Pancreas (tissue), 10 donors: Measurements from ENCODE around the gene CFAP46. TPM values are rescaled to one million over a fixed set of nuclear protein-coding genes. Genes with fewer than 3 reads are reported as not detected.
A peak's percentile ranks its signal among the peaks of the same experiment; 100 is the strongest.

Source experiments
- ATAC-seq, 4 donors: fragments of 200-7000 bp; cut with Tn5 transposase; one replicate each; pipeline versions ENCODE4 v1.8.0 to v1.9.1; 2020; ENCODE audit warnings: mild to moderate bottlenecking in 4 of 4, moderate library complexity in 4 of 4
- DNase-seq, 6 donors: peaks; one replicate each; pipeline ENCODE4 v3.0.0-alpha.2; 2020
- FAIRE-seq: peaks from 2 replicates; lab custom pipeline; 2012; peaks lifted over from hg19 to GRCh38; lab: Jason Lieb, UNC
- H3K27ac ChIP-seq, 4 donors: fragments of 200-600 bp; sonication (generic); 1 replicate in 3 of 4; 2 replicates in 1 of 4; pipeline versions ENCODE4 v1.5.0 to v1.8.0; 2020
- H3K27me3 ChIP-seq, 4 donors: fragments of 200-600 bp; one replicate each; pipeline ENCODE4 v1.8.0; 2021
- H3K36me3 ChIP-seq, 3 donors: fragments of 200-600 bp; sonication (generic) in 1 of 3; one replicate each; pipeline versions ENCODE4 v1.5.0 to v1.8.0; 2020 to 2021
- H3K4me1 ChIP-seq, 3 donors: fragments of 200-600 bp; one replicate each; pipeline ENCODE4 v1.8.0; 2021
- H3K4me3 ChIP-seq, 4 donors: fragments of 200-600 bp; sonication (generic) in 2 of 4; one replicate each; pipeline versions ENCODE4 v1.5.0 to v1.8.0; 2020 to 2021
- H3K9me3 ChIP-seq, 4 donors: fragments of 200-600 bp; one replicate each; pipeline ENCODE4 v1.8.0; 2021
- CTCF ChIP-seq, 4 donors: fragments of 200-600 bp; sonication (generic) in 3 of 4; IDR thresholded peaks; one replicate each; pipeline versions ENCODE4 v1.5.0 to v1.8.0; 2021; ENCODE audit warnings: antibody characterized with exemption in 4 of 4
- WGBS, 2 donors: extraction: QIAGEN DNeasy Blood & Tissue Kit; methylation state at CpG; one replicate each; pipeline ENCODE4 v1.1.7; 2013; 5-methylcytosine and 5-hydroxymethylcytosine counted together
- intact Hi-C, 3 donors: fragments of 100-400 bp; cut with DNase I; formaldehyde crosslinking; loops; one replicate each; pipeline versions ENCODE4 v1.11.1 to v1.14.2; 2022
- polyA plus RNA-seq, 2 donors: library from polyadenylated mRNA; stranded (reverse); fragments of 200-250 nt; gene quantifications; one replicate each; pipeline ENCODE4 v1.2.3, GENCODE V29; 2013
- total RNA-seq, 6 donors: library from RNA; stranded (reverse); fragmentation: NEBNext Ultra II Directional in 4 of 6; extraction: Animal tissue kit (Norgen Biotek cat#: 25700) in 4 of 6; gene quantifications; one replicate each; pipeline versions ENCODE4 v1.2.1 to v1.2.4, GENCODE V29; 2021 to 2023
- donor health status: healthy with polysubstance abuse.
- donor health status: DM: no; HTN: no; CAD: no; lungs with moderate emphysema.
- donor health status: DM: no; HTN: no; CAD: no.
- donor health status: control.
- donor health status: control.
- donor health status: Bipolar disorder and iron deficiency.
- donor health status: DM: yes; HTN: yes; CAD: no.
- donor health status: DM: no; HTN: no; CAD: no.
- donor health status: DM: no; HTN: no; CAD: no.
- donor health status: DM: yes; HTN: yes; CAD: no.

The CFAP46 gene
- total and polyA plus RNA-seq, 8 donors: 0.39 to 1.6 (median 1.0) TPM

- H3K4me1 ChIP-seq: no peaks in the 10 kb centered on the region
- no peaks in the 10 kb centered on the region for H3K9me3 ChIP-seq
- peak in 2 of 6 donors; percentile 39 to 45 for DNase-seq
- no peak for TF ChIP-seq CTCF (IDR thresholded peaks at IDR 0.05)
- ATAC-seq: no peak
- no peaks in the 10 kb centered on the region for H3K36me3 ChIP-seq
- no peak overlapping the region for H3K4me3 ChIP-seq
- FAIRE-seq: no peak
- no peak overlapping the region for H3K27ac ChIP-seq
- 78 to 87% methylated on average over 41 of the region's 41 CpGs for WGBS, 2 donors
- intact Hi-C loops: loop anchor here in 1 of 3 donors (10.0 kb wide), 1 partner anchor 217 kb away; no protein-coding TSS in a partner anchor
- H3K27me3 ChIP-seq: no peaks in the 10 kb centered on the region
These were observed 34.3 kb downstream of the CFAP46 start for GRCh38 chr10:132907821-132908620.

- Histone ChIP-seq H3K4me1 (no peaks in the 10 kb centered on the region), H3K27ac (no peak overlapping the region), H3K4me3 (no peak overlapping the region), H3K27me3 (no peaks in the 10 kb centered on the region), H3K36me3 (no peaks in the 10 kb centered on the region), H3K9me3 (no peaks in the 10 kb centered on the region)
- ATAC-seq: no peak
- TF ChIP-seq CTCF (IDR thresholded peaks at IDR 0.05): no peak
- FAIRE-seq: no peak
- WGBS, 2 donors: 83 to 90% methylated on average over 16 to 19 of the region's 19 CpGs
- DNase-seq: peak in 2 of 6 donors; percentile 30 to 37
- intact Hi-C loops: loop anchor here in 1 of 3 donors (10.0 kb wide), 1 partner anchor 218 kb away; no protein-coding TSS in a partner anchor
These were observed 35.5 kb downstream of the CFAP46 start for GRCh38 chr10:132906836-132907235.

- 90 to 93% methylated on average over 15 of the region's 15 CpGs for WGBS, 2 donors
- no peak for TF ChIP-seq CTCF (IDR thresholded peaks at IDR 0.05)
- Histone ChIP-seq H3K36me3 (no peaks in the 10 kb centered on the region), H3K27me3 (no peaks in the 10 kb centered on the region), H3K9me3 (no peaks in the 10 kb centered on the region), H3K4me3 (no peak overlapping the region), H3K4me1 (no peaks in the 10 kb centered on the region), H3K27ac (no peak overlapping the region)
- DNase-seq (peak in 2 of 6 donors; percentile 35 to 39), FAIRE-seq (no peak), ATAC-seq (no peak)
- intact Hi-C loops: loop anchor here in 1 of 3 donors (10.0 kb wide), 1 partner anchor 219 kb away; no protein-coding TSS in a partner anchor
These were observed 36.3 kb downstream of the CFAP46 start for GRCh38 chr10:132906106-132906505.

GRCh38 chr10:132905661-132906060 lies 36.7 kb downstream of the CFAP46 start:
- Histone ChIP-seq H3K4me3 (no peak overlapping the region), H3K27ac (no peak overlapping the region)
- 69 to 82% methylated on average over 1 of the region's 1 CpG for WGBS, 2 donors

More at GRCh38 chr10:132905661-132906060, 36.7 kb downstream of the CFAP46 start:
- intact Hi-C loops: loop anchor here in 1 of 3 donors (10.0 kb wide), 1 partner anchor 219 kb away; no protein-coding TSS in a partner anchor
- Histone ChIP-seq H3K27me3 (no peaks in the 10 kb centered on the region), H3K36me3 (no peaks in the 10 kb centered on the region), H3K9me3 (no peaks in the 10 kb centered on the region), H3K4me1 (no peaks in the 10 kb centered on the region)
- TF ChIP-seq CTCF (IDR thresholded peaks at IDR 0.05): no peak
- FAIRE-seq (no peak), DNase-seq (peak in 2 of 6 donors; percentile 15 to 27), ATAC-seq (no peak)
